Stomach (tissue), 9 donors: ENCODE measurements around the gene SRI. TPM values are rescaled to one million over a fixed set of nuclear protein-coding genes. Genes with fewer than 3 reads are reported as not detected.

Source experiments
- DNase-seq, 2 donors: peaks; one replicate each; pipeline versions ENCODE4 v3.0.0 to v3.0.0-alpha.2; 2013 to 2019
- H3K27ac ChIP-seq, 5 donors: fragments of 200-600 bp in 4 of 5; sonication (generic) in 4 of 5; one replicate each; pipeline ENCODE4 v1.5.1; 2013 to 2019; ENCODE audit warnings: mild to moderate bottlenecking in 1 of 5, moderate library complexity in 1 of 5
- H3K27me3 ChIP-seq, 3 donors: fragments of 200-600 bp; sonication (generic); one replicate each; pipeline ENCODE4 v1.5.1; 2017 to 2019; ENCODE audit warnings: mixed run types in 1 of 3
- H3K36me3 ChIP-seq, 4 donors: fragments of 200-600 bp; sonication (generic); 1 replicate in 3 of 4; 2 replicates in 1 of 4; pipeline ENCODE4 v1.5.1; 2016 to 2019
- H3K4me1 ChIP-seq, 4 donors: fragments of 200-600 bp; sonication (generic); one replicate each; pipeline ENCODE4 v1.5.1; 2016 to 2019
- H3K4me3 ChIP-seq, 4 donors: fragments of 200-600 bp; sonication (generic) in 3 of 4; one replicate each; pipeline ENCODE4 v1.5.1; 2016 to 2019; ENCODE audit warnings: mild to moderate bottlenecking in 1 of 4
- H3K9me3 ChIP-seq, 4 donors: fragments of 200-600 bp; sonication (generic); one replicate each; pipeline ENCODE4 v1.5.1; 2016 to 2019
- CTCF ChIP-seq, 7 experiments: fragments of 450-650 bp in 4 of 7; fragments of 200-600 bp in 3 of 7; sonication (generic) in 3 of 7; IDR thresholded peaks; one replicate each; pipeline ENCODE4 v1.5.1; 2016 to 2019; ENCODE audit warnings: antibody characterized with exemption in 7 of 7, control low read depth in 2 of 7, mild to moderate bottlenecking in 1 of 7
- EP300 ChIP-seq: sonication (generic); formaldehyde crosslinking; IDR thresholded peaks from one replicate; pipeline ENCODE4 v1.6.1; 2017; ENCODE audit warnings: antibody characterized with exemption
- POLR2A ChIP-seq, 4 donors: fragments of 450-650 bp; IDR thresholded peaks; one replicate each; pipeline ENCODE4 v1.6.1; 2016; ENCODE audit warnings: antibody characterized with exemption in 4 of 4, control low read depth in 2 of 4, mild to moderate bottlenecking in 1 of 4, moderate library complexity in 1 of 4
- POLR2AphosphoS5 ChIP-seq, 3 donors: sonication (generic); formaldehyde crosslinking; IDR thresholded peaks; one replicate each; pipeline ENCODE4 v1.6.1; 2016; ENCODE audit warnings: antibody characterized with exemption in 3 of 3
- whole genome bisulfite sequencing, 5 donors: extraction: QIAGEN DNeasy Blood & Tissue Kit in 3 of 5; methylation state at CpG; one replicate each; pipeline versions ENCODE4 v1.1.5 to v1.1.7; 2013 to 2018; 5-methylcytosine and 5-hydroxymethylcytosine counted together
- intact Hi-C: fragments of 100-400 bp; cut with DNase I; formaldehyde crosslinking; loops from one replicate; pipeline ENCODE4 v1.15.1; 2023; ENCODE audit warnings: low total_unique reads
- polyA plus RNA-seq, 3 donors: library from polyadenylated mRNA; stranded (reverse); fragments of 200-250 nt; gene quantifications; one replicate each; pipeline ENCODE4 v1.2.3, GENCODE V29; 2013
- total RNA-seq, 5 donors: library from RNA; depleted of rRNA; stranded (reverse); fragments of >200 nt; gene quantifications; one replicate each; pipeline versions ENCODE4 v1.1.0 to v1.2.3, GENCODE V29; 2014 to 2016
- donor health status: healthy with polysubstance abuse.
- donor health status: Bipolar disorder and iron deficiency.
- donor health status: healthy.

SRI gene
- total and polyA plus RNA-seq, 8 donors: 23.3 to 107 (median 85.0) TPM

GRCh38 chr7:88226886-88227516 is 7.2 kb upstream of the SRI start:
- H3K4me1 ChIP-seq: peaks cover 0 to 27% (median 8%) of the 10 kb centered on the region in 4 donors
- intact Hi-C loops: no loop called here
- TF ChIP-seq POLR2AphosphoS5 (IDR thresholded peaks at IDR 0.05) (peak in 2 of 3 donors; percentile 57 to 62), CTCF (IDR thresholded peaks at IDR 0.05) (no peak)
- no peak overlapping the region for H3K4me3 ChIP-seq
- H3K27ac ChIP-seq: peak overlapping the region in 4 of 5 donors; percentile 22 to 84 (median 49)
- H3K36me3 ChIP-seq: no peaks in the 10 kb centered on the region
- DNase-seq: peak; percentile 60 to 87
- whole genome bisulfite sequencing, 5 donors: 30 to 72% (median 40%) methylated on average over 6 of the region's 6 CpGs
- no peaks in the 10 kb centered on the region for H3K27me3 ChIP-seq
- no peaks in the 10 kb centered on the region for H3K9me3 ChIP-seq

- intact Hi-C loops: no loop called here
- Histone ChIP-seq H3K27ac (no peak overlapping the region), H3K4me3 (no peak overlapping the region), H3K27me3 (no peaks in the 10 kb centered on the region), H3K36me3 (no peaks in the 10 kb centered on the region), H3K9me3 (no peaks in the 10 kb centered on the region), H3K4me1 (peaks cover 0 to 30% (median 8%) of the 10 kb centered on the region in 4 donors)
- no peak for DNase-seq
- TF ChIP-seq EP300 (no peak), CTCF (IDR thresholded peaks at IDR 0.05) (no peak), POLR2A (IDR thresholded peaks at IDR 0.05) (no peak), POLR2AphosphoS5 (IDR thresholded peaks at IDR 0.05) (no peak)
- 52 to 71% (median 56%) methylated on average over 4 of the region's 4 CpGs for WGBS, 5 donors
Observed at GRCh38 chr7:88226201-88226600, 6.4 kb upstream of the SRI start.

- Histone ChIP-seq H3K27me3 (no peaks in the 10 kb centered on the region), H3K9me3 (no peaks in the 10 kb centered on the region), H3K4me1 (peaks cover 0 to 39% (median 13%) of the 10 kb centered on the region in 4 donors), H3K36me3 (no peaks in the 10 kb centered on the region), H3K4me3 (no peak overlapping the region), H3K27ac (peak overlapping the region in 4 of 5 donors; percentile 24 to 73 (median 48))
- intact Hi-C loops: no loop called here
- peak in 1 of 2 donors; percentile 15 for DNase-seq
- TF ChIP-seq CTCF (IDR thresholded peaks at IDR 0.05) (no peak), POLR2AphosphoS5 (IDR thresholded peaks at IDR 0.05) (peak in 2 of 3 donors; percentile 4 to 34)
- 20 to 42% (median 25%) methylated on average over 2 of the region's 2 CpGs for WGBS, 5 donors
Observed at GRCh38 chr7:88224601-88225275, 4.9 kb upstream of the SRI start.

GRCh38 chr7:88223265-88223664 is 3.4 kb upstream of the SRI start:
- H3K4me3 ChIP-seq: no peak overlapping the region
- H3K36me3 ChIP-seq: no peaks in the 10 kb centered on the region
- intact Hi-C loops: no loop called here
- 95 to 100% (median 97%) methylated on average over 2 of the region's 2 CpGs for WGBS, 5 donors
- peaks cover 8 to 44% (median 17%) of the 10 kb centered on the region in 4 donors for H3K4me1 ChIP-seq
- TF ChIP-seq CTCF (IDR thresholded peaks at IDR 0.05) (no peak), POLR2AphosphoS5 (IDR thresholded peaks at IDR 0.05) (no peak), EP300 (no peak), POLR2A (IDR thresholded peaks at IDR 0.05) (no peak)
- no peak for DNase-seq
- no peak overlapping the region for H3K27ac ChIP-seq
- H3K9me3 ChIP-seq: no peaks in the 10 kb centered on the region
- H3K27me3 ChIP-seq: no peaks in the 10 kb centered on the region
